LNCAP (cell line): Measurements from ENCODE around the gene SLCO2B1.

Experiments
- TF ChIP-seq, protein P1 (sequence below): fragments of 450-650 bp; IDR thresholded peaks from 2 replicates; pipeline ENCODE4 v1.5.1; 2017; ENCODE audit warnings: mild to moderate bottlenecking

SLCO2B1 gene

DNA sequence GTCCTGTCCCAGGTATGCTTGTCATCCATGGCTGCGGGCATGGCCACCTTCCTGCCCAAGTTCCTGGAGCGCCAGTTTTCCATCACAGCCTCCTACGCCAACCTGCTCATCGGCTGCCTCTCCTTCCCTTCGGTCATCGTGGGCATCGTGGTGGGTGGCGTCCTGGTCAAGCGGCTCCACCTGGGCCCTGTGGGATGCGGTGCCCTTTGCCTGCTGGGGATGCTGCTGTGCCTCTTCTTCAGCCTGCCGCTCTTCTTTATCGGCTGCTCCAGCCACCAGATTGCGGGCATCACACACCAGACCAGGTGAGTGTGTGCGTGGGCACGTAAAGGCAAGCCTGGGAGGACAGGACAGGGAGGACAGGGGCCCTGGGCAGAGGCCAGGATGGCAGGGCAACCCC is 42.4 kb downstream of the SLCO2B1 start:
- TF ChIP-seq, protein P1, sequence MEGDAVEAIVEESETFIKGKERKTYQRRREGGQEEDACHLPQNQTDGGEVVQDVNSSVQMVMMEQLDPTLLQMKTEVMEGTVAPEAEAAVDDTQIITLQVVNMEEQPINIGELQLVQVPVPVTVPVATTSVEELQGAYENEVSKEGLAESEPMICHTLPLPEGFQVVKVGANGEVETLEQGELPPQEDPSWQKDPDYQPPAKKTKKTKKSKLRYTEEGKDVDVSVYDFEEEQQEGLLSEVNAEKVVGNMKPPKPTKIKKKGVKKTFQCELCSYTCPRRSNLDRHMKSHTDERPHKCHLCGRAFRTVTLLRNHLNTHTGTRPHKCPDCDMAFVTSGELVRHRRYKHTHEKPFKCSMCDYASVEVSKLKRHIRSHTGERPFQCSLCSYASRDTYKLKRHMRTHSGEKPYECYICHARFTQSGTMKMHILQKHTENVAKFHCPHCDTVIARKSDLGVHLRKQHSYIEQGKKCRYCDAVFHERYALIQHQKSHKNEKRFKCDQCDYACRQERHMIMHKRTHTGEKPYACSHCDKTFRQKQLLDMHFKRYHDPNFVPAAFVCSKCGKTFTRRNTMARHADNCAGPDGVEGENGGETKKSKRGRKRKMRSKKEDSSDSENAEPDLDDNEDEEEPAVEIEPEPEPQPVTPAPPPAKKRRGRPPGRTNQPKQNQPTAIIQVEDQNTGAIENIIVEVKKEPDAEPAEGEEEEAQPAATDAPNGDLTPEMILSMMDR = no peak

GRCh38 chr11:75193711-75194110 is 42.8 kb downstream of the SLCO2B1 start:
- TF ChIP-seq, protein P1 = no peak

GRCh38 chr11:75194147-75194546 is 43.2 kb downstream of the SLCO2B1 start:
- TF ChIP-seq, protein P1 = no peak

- TF ChIP-seq, protein P1 = no peak
These were observed 44.5 kb downstream of the SLCO2B1 start for GRCh38 chr11:75195167-75195962.

DNA sequence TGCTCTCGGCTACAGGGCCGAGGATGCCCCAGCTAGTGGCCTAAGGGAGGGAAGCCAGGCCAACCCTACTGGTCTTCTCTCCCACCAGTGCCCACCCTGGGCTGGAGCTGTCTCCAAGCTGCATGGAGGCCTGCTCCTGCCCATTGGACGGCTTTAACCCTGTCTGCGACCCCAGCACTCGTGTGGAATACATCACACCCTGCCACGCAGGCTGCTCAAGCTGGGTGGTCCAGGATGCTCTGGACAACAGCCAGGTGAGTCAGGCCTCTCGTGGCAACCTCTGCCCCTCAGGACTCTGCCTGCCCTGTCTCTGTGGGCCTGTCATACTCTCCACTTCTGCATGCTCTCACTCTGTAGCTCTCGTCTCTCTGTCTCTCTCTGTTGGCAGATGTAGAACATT is 45.5 kb downstream of the SLCO2B1 start:
- TF ChIP-seq, protein P1 = no peak

GRCh38 chr11:75197512-75198277 is 46.8 kb downstream of the SLCO2B1 start:
- TF ChIP-seq, protein P1 = no peak

GRCh38 chr11:75198278-75198973 is 47.5 kb downstream of the SLCO2B1 start:
- TF ChIP-seq, protein P1 = no peak
